ENCODE data around the gene TMPRSS2.

TMPRSS2 gene

GRCh38 chr21:41507521-41508414, at the start of gene TMPRSS2:
Gene TMPRSS2, minus strand, starts transcription at chr21:41508158. Its CDS starts 10,025 bp downstream, at chr21:41498133.
- no peak for FAIRE-seq

GRCh38 chr21:41555057-41555456, 47.1 kb upstream of the TMPRSS2 start:
- FAIRE-seq, result no peak

- no peak for FAIRE-seq
These were observed 44.3 kb upstream of the TMPRSS2 start for GRCh38 chr21:41552254-41552653.

- no peak for FAIRE-seq
These were observed 40.8 kb upstream of the TMPRSS2 start for GRCh38 chr21:41548781-41549180.

GRCh38 chr21:41547111-41547510, 39.2 kb upstream of the TMPRSS2 start:
- FAIRE-seq, result no peak

GRCh38 chr21:41545500-41546359, 37.8 kb upstream of the TMPRSS2 start:
- no peak for FAIRE-seq

- no peak for FAIRE-seq
These were observed 34.8 kb upstream of the TMPRSS2 start for GRCh38 chr21:41542727-41543126.

- no peak for FAIRE-seq
These were observed 29.4 kb upstream of the TMPRSS2 start for GRCh38 chr21:41537356-41537755.

GRCh38 chr21:41536827-41537103, 28.8 kb upstream of the TMPRSS2 start:
- FAIRE-seq, result no peak

GRCh38 chr21:41536076-41536826, 28.3 kb upstream of the TMPRSS2 start:
- FAIRE-seq, result no peak

- no peak for FAIRE-seq
These were observed 22.4 kb upstream of the TMPRSS2 start for GRCh38 chr21:41530366-41530765.

- FAIRE-seq, result no peak
These were observed 21.8 kb upstream of the TMPRSS2 start for GRCh38 chr21:41529769-41530168.

- no peak for FAIRE-seq
These were observed 18.6 kb upstream of the TMPRSS2 start for GRCh38 chr21:41526478-41527087.

- FAIRE-seq, result no peak
These were observed 15.2 kb upstream of the TMPRSS2 start for GRCh38 chr21:41523175-41523574.

- FAIRE-seq, result no peak
These were observed 13.6 kb upstream of the TMPRSS2 start for GRCh38 chr21:41521489-41522027.

- no peak for FAIRE-seq
These were observed 12.8 kb upstream of the TMPRSS2 start for GRCh38 chr21:41520560-41521442.

- FAIRE-seq, result no peak
These were observed 12.0 kb upstream of the TMPRSS2 start for GRCh38 chr21:41519806-41520559.

GRCh38 chr21:41518757-41519156, 10.8 kb upstream of the TMPRSS2 start:
- FAIRE-seq, result no peak

- no peak for FAIRE-seq
These were observed 3.9 kb upstream of the TMPRSS2 start for GRCh38 chr21:41511858-41512257.

- FAIRE-seq, result no peak
These were observed 2.5 kb upstream of the TMPRSS2 start for GRCh38 chr21:41510500-41510899.

- FAIRE-seq, result no peak
These were observed 1.8 kb upstream of the TMPRSS2 start for GRCh38 chr21:41509733-41510132.

Data from islet of Langerhans (tissue), 1 donor.